Hepatocyte (in vitro differentiated cells): ENCODE measurements around the gene ZFR2. TPM values are rescaled to one million over a fixed set of nuclear protein-coding genes. Genes with fewer than 3 reads are reported as not detected.

Experiments used
- polyA plus RNA-seq: library from polyadenylated mRNA; unstranded; fragments of >200 nt; fragmentation: Nextera tagmentation; extraction: Ambion mirVana; gene quantifications from 2 replicates; pipeline ENCODE4 v1.2.1, GENCODE V29; 2016
- small RNA-seq: library from RNA; depleted of rRNA; stranded (forward); fragments of <200 nt; gene quantifications from one replicate; pipeline ENCODE3, GENCODE V24; 2014
- total RNA-seq: library from RNA; depleted of rRNA; stranded (reverse); fragments of >200 nt; gene quantifications from 2 replicates; pipeline ENCODE4 v1.2.3, GENCODE V29; 2014

ZFR2 gene
- total and polyA plus RNA-seq, 2 experiments from 2014 or later, result 0.97 to 1.7 TPM

Small RNA genes within 50 kb of the gene (small RNA-seq; reads per million reads assigned to genes)
- gene AC005777.1, result not detected

Other genes starting within 250 kb of the ZFR2 start
- 15.5 and 18.3 TPM in 2 replicates for gene CACTIN, start 242.2 kb downstream of the ZFR2 start, total RNA-seq
- gene CACTIN, start 242.2 kb downstream of the ZFR2 start, polyA plus RNA-seq, result 15.7 and 18.3 TPM in 2 replicates
- gene PIP5K1C, start 168.6 kb downstream of the ZFR2 start, total RNA-seq, result 13.7 and 20.7 TPM in 2 replicates
- 33.5 and 37.1 TPM in 2 replicates for gene PIP5K1C, start 168.6 kb downstream of the ZFR2 start, polyA plus RNA-seq
- 23.7 and 24.4 TPM in 2 replicates for gene TJP3, start 160.7 kb downstream of the ZFR2 start, total RNA-seq
- 49.2 and 56.9 TPM in 2 replicates for gene TJP3, start 160.7 kb downstream of the ZFR2 start, polyA plus RNA-seq
- 20.7 and 27.1 TPM in 2 replicates for gene APBA3, start 107.3 kb downstream of the ZFR2 start, total RNA-seq
- gene APBA3, start 107.3 kb downstream of the ZFR2 start, polyA plus RNA-seq, result 25.5 and 29.0 TPM in 2 replicates
- gene MRPL54, start 106.4 kb downstream of the ZFR2 start, total RNA-seq, result 39.0 and 42.2 TPM in 2 replicates
- 71.2 and 86.8 TPM in 2 replicates for gene MRPL54, start 106.4 kb downstream of the ZFR2 start, polyA plus RNA-seq
- gene RAX2, start 96.8 kb downstream of the ZFR2 start, total RNA-seq, result not detected in 2 replicates
- 0.22 TPM in 1 of 2 replicates, not detected in the other for gene RAX2, start 96.8 kb downstream of the ZFR2 start, polyA plus RNA-seq
- not detected in 2 replicates for gene MATK, start 82.7 kb downstream of the ZFR2 start, total RNA-seq
- gene MATK, start 82.7 kb downstream of the ZFR2 start, polyA plus RNA-seq, result 0.34 and 0.50 TPM in 2 replicates
- gene ATCAY, start 11.6 kb upstream of the ZFR2 start, total RNA-seq, result 0.13 and 0.28 TPM in 2 replicates
- gene ATCAY, start 11.6 kb upstream of the ZFR2 start, polyA plus RNA-seq, result 0.33 TPM in 1 of 2 replicates, not detected in the other
- gene NMRK2, start 64.0 kb upstream of the ZFR2 start, total RNA-seq, result 0.32 TPM in 1 of 2 replicates, not detected in the other
- gene NMRK2, start 64.0 kb upstream of the ZFR2 start, polyA plus RNA-seq, result 0.95 TPM in 1 of 2 replicates, not detected in the other
- gene DAPK3, start 102.1 kb upstream of the ZFR2 start, total RNA-seq, result 113 and 140 TPM in 2 replicates
- gene DAPK3, start 102.1 kb upstream of the ZFR2 start, polyA plus RNA-seq, result 103 and 123 TPM in 2 replicates
- gene EEF2, start 116.4 kb upstream of the ZFR2 start, total RNA-seq, result 1,740 and 1,817 TPM in 2 replicates
- gene EEF2, start 116.4 kb upstream of the ZFR2 start, polyA plus RNA-seq, result 444 and 526 TPM in 2 replicates
- 16.7 and 18.1 TPM in 2 replicates for gene PIAS4, start 138.7 kb upstream of the ZFR2 start, total RNA-seq
- gene PIAS4, start 138.7 kb upstream of the ZFR2 start, polyA plus RNA-seq, result 8.3 and 15.0 TPM in 2 replicates
- gene ZBTB7A, start 197.9 kb upstream of the ZFR2 start, total RNA-seq, result 19.2 and 23.3 TPM in 2 replicates
- gene ZBTB7A, start 197.9 kb upstream of the ZFR2 start, polyA plus RNA-seq, result 46.1 and 46.2 TPM in 2 replicates